Duodenal mucosa (tissue), 2 donors: ENCODE results near the gene CAMSAP3.
"Not testable (repeated sequence)": the region's sequence is repeated elsewhere in the genome, so short reads cannot be mapped to it uniquely, and the experiment has no call there.

ENCODE experiments used
- H3K27ac ChIP-seq: one replicate; pipeline ENCODE4 v1.7.0; 2013; ENCODE audit warnings: low read depth, low read length
- H3K27me3 ChIP-seq, 2 donors: one replicate each; pipeline ENCODE4 v1.7.0; 2013; ENCODE audit warnings: low read length in 2 of 2, control low read depth in 1 of 2; ENCODE audit not compliant: insufficient read depth in 2 of 2, control insufficient read depth in 1 of 2
- H3K36me3 ChIP-seq, 2 donors: one replicate each; pipeline ENCODE4 v1.7.0; 2013; ENCODE audit warnings: low read length in 2 of 2, control low read depth in 1 of 2; ENCODE audit not compliant: insufficient read depth in 2 of 2, control insufficient read depth in 1 of 2
- H3K4me1 ChIP-seq, 2 donors: one replicate each; pipeline ENCODE4 v1.7.0; 2013; ENCODE audit warnings: low read length in 2 of 2, control low read depth in 1 of 2; ENCODE audit not compliant: insufficient read depth in 2 of 2, control insufficient read depth in 1 of 2
- H3K4me3 ChIP-seq, 2 donors: one replicate each; pipeline ENCODE4 v1.7.0; 2013; ENCODE audit warnings: low read length in 2 of 2, low read depth in 1 of 2
- H3K9ac ChIP-seq, 2 donors: one replicate each; pipeline ENCODE4 v1.7.0; 2013; ENCODE audit warnings: low read length in 2 of 2, low read depth in 1 of 2
- H3K9me3 ChIP-seq, 2 donors: one replicate each; pipeline ENCODE4 v1.7.0; 2013; ENCODE audit warnings: low read length in 2 of 2, control low read depth in 1 of 2; ENCODE audit not compliant: control insufficient read depth in 1 of 2

The CAMSAP3 gene

DNA sequence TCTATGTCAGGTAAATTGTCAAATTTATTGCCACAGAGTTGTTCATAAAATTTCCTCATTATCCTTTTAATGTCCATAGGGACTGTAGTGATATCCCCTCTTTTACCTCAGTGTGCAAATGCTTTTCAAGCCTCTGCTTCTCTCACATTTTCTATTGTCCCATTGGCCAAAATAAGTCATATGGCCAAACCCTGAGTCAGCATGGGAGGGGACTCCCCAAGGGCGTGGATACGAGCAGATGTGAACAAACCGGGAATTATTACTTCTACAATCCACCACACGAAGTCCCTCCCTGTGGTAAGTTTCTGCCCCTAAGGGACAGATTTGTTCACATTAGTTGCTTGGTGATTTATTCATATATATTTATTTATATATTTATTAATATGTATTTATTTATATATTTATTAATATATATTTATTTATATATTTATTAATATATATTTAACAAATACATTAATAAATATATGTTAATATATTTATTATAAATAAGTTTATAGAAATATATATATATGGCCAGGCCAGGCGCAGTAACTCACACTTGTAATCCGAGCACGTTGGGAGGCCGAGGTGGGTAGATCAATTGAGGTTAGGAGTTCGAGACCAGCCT lies 20.1 kb upstream of the CAMSAP3 start:
- H3K9ac ChIP-seq: no peak overlapping the region
- H3K4me3 ChIP-seq: no peak overlapping the region
- H3K36me3 ChIP-seq: no peaks in the 10 kb centered on the region
- no peaks in the 10 kb centered on the region for H3K9me3 ChIP-seq
- no peak overlapping the region for H3K27ac ChIP-seq
- H3K4me1 ChIP-seq: no peaks in the 10 kb centered on the region
- no peaks in the 10 kb centered on the region for H3K27me3 ChIP-seq

DNA sequence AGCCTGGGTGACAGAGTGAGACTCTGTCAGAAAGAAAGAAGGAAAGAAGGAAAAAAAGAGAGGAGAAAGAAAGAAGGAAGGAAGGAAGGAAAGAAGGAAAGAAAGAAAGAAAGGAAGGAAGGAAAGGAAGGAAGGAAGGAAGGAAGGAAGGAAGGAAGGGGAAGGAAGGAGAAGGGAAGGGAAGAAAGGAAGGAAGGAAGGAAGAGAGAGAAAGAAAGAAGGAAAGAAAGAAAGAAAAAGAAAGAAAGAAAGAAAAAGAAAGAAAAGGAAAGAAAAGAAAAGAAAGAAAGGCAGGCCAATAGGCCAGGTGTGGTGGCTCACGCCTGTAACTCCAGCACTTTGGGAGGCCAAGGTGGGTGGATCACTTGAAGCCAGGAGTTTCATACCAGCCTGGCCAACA lies 18.2 kb upstream of the CAMSAP3 start:
- H3K36me3 ChIP-seq, H3K4me3 ChIP-seq, H3K9ac ChIP-seq, H3K27ac ChIP-seq, H3K9me3 ChIP-seq, H3K4me1 ChIP-seq, H3K27me3 ChIP-seq: not testable (repeated sequence)

DNA sequence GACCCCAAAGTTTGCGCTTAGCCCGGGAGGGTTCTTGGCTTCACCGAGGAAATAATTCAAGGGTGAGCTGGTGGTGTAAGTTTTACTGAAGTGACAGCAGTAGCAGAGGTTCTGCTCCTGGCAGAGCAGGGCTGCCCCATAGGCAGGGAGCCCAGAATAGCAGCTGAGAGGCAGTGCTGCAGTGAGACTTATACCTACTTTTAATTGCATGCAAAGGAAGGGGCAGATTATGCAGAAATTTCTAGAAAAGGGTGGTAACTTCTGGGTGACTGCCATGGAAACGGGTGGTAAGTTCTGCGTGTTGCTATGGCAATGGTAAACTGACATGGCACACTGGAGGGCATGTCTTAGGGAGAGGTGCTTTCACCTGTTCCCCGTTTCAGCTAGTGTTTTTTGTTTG lies 17.5 kb upstream of the CAMSAP3 start:
- Histone ChIP-seq H3K4me1 (no peaks in the 10 kb centered on the region), H3K27me3 (peaks cover 0 to 2% of the 10 kb centered on the region in 2 donors), H3K9ac (no peak overlapping the region), H3K36me3 (no peaks in the 10 kb centered on the region), H3K27ac (no peak overlapping the region), H3K9me3 (no peaks in the 10 kb centered on the region), H3K4me3 (no peak overlapping the region)

DNA sequence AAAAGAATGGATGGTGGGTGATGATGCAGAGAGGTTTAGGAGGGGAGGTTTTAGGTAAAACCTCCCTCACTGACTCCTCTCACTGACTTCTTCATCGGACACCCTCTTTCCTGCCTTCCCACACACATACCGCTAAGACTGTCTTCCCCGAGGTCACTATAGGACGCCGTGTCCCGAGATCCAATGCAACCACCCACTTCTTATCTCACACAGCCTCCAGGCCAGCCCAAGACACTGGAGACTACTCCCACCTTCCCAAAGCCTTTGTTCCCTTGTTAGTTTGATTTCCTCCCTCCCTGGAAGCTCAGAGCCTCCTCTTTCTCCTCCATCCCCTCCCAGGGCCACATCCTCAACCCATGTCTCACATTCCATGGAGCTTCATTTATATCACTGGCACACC lies 16.5 kb upstream of the CAMSAP3 start:
- Histone ChIP-seq H3K4me1 (no peaks in the 10 kb centered on the region), H3K4me3 (no peak overlapping the region), H3K9me3 (no peaks in the 10 kb centered on the region), H3K9ac (no peak overlapping the region), H3K27ac (no peak overlapping the region), H3K27me3 (peaks cover 0 to 2% of the 10 kb centered on the region in 2 donors), H3K36me3 (no peaks in the 10 kb centered on the region)

DNA sequence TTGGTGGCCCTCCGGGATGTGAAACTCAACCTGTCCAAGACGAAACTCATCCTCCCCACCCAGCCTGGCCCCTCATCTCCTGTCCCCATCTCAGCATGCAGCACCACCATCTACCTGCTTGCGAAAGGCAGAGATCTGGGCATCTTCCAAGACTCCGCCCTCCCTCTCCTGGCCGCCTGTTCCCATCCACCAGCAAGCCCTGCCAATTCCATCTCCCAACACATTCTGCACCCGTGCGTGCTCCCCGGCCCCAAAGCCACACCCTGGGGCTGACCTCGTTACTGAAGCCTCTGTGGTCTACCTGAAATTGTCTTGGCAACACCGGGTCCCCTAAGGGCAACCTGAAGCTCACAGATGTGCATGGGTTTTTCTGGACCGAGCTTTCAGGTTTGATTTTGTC lies 13.2 kb upstream of the CAMSAP3 start:
- Histone ChIP-seq H3K9ac (no peak overlapping the region), H3K27me3 (peaks cover 0 to 2% of the 10 kb centered on the region in 2 donors), H3K36me3 (no peaks in the 10 kb centered on the region), H3K4me1 (no peaks in the 10 kb centered on the region), H3K9me3 (no peaks in the 10 kb centered on the region), H3K27ac (no peak overlapping the region), H3K4me3 (no peak overlapping the region)

DNA sequence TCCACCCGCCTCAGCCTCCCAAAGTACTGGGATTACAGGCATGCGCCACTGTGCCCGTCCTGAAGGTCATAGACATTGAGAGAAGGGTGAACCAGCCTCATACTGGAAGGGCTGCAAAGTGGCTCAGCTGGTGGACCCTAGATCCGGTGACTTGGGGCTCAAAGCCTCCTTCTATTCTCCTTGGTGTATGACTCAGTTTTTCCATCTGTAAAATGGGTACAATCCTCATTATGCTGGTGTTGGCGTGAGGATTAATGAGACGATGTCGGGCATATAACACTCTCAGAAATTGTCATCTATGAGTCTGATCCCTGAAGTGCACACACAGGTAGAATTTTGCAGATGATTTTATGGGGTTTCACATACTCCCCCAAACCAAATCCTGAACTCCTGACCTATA lies 5.8 kb upstream of the CAMSAP3 start:
- H3K36me3 ChIP-seq: no peaks in the 10 kb centered on the region
- H3K9me3 ChIP-seq: no peaks in the 10 kb centered on the region
- no peak overlapping the region for H3K4me3 ChIP-seq
- H3K27ac ChIP-seq: no peak overlapping the region
- no peaks in the 10 kb centered on the region for H3K27me3 ChIP-seq
- no peak overlapping the region for H3K9ac ChIP-seq
- peaks cover 0 to 6% of the 10 kb centered on the region in 2 donors for H3K4me1 ChIP-seq

DNA sequence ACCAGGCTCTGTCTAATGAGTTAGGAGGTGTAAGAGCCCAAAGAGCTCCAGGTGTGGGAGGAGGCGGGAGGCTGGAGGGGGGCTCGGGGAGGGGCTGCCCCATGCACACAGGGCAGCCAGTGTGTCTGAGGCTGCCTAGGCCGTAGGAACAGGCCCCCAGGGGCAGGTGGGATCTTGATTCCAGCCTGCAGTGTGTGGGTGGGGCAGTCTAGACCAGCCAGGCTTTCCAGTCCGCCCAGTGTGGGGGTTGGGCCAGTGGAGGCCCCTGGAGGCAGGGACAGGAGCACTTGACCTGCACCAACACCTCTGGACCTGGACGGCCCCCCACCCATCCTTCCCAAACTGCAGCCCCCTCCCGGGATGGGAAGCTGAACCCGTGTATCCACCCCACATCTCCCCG lies 5.4 kb upstream of the CAMSAP3 start:
- Histone ChIP-seq H3K4me1 (peaks cover 0 to 6% of the 10 kb centered on the region in 2 donors), H3K36me3 (no peaks in the 10 kb centered on the region), H3K27me3 (peaks cover 0 to 2% of the 10 kb centered on the region in 2 donors), H3K9me3 (no peaks in the 10 kb centered on the region), H3K9ac (no peak overlapping the region), H3K4me3 (no peak overlapping the region), H3K27ac (no peak overlapping the region)

DNA sequence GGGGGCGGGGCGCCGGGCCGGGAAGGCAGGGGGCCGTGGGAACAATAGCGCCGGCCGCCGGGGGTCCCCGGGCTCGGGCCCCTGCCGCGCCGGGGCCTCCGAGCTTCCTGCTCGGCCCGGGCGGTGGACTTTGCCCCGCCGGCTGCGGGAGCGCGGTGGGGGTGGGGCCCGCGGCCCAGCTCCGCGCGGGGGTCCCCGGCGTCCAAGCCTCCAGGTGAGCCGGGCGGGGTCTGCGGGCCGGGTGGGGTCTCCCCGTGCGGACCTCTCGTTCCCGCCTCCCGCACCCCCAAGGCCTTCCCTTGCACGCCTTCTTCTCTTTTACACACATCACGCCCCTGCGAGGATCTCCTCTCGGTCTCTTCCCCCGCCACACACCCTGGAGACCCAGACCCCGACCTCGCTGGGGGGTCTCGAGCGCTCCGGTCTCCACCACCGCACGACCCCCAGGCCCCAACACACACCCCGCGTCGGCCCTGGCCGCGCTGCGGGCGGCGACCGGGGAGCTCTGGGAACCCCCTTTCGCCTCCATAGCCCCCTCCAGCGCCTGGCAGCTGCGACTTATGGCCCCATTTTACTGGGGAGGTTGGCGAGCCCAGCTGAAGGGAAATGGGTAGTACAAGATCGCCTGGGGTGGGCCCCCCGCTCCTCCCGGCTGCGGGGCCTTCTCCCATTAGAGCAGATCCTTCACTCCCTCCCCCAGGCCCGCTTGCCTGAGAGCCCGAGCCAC lies 711 bp downstream of the CAMSAP3 start:
- Histone ChIP-seq H3K27ac (no peak overlapping the region), H3K36me3 (no peaks in the 10 kb centered on the region), H3K27me3 (peaks cover 3% of the 10 kb centered on the region in 2 donors), H3K9ac (peak overlapping the region; percentile 57 to 66), H3K9me3 (no peaks in the 10 kb centered on the region), H3K4me1 (peaks cover 4 to 8% of the 10 kb centered on the region in 2 donors), H3K4me3 (peak overlapping the region; percentile 71)

DNA sequence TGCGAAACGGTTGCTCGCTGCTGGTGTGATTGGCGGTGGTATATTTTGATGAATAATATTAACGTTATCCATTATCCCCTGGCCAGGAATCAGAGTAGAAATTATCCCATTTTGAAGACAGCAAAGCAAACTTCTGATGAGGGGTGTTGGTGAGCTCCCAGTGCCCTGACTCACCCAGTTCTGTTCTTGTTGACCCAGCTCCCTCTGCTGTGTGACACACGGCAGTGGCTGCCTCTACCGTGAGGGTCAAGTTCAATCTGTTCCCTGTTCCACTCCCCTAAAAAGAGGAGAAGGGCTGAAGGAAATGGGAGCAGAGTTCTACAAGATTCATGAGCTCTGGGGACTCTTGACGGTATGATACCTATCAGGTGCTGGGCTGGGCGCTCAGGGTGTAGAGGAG lies 2.0 kb downstream of the CAMSAP3 start:
- no peak overlapping the region for H3K27ac ChIP-seq
- H3K9me3 ChIP-seq: no peaks in the 10 kb centered on the region
- H3K36me3 ChIP-seq: no peaks in the 10 kb centered on the region
- peaks cover 3% of the 10 kb centered on the region in 2 donors for H3K27me3 ChIP-seq
- H3K9ac ChIP-seq: no peak overlapping the region
- peaks cover 4 to 8% of the 10 kb centered on the region in 2 donors for H3K4me1 ChIP-seq
- no peak overlapping the region for H3K4me3 ChIP-seq

DNA sequence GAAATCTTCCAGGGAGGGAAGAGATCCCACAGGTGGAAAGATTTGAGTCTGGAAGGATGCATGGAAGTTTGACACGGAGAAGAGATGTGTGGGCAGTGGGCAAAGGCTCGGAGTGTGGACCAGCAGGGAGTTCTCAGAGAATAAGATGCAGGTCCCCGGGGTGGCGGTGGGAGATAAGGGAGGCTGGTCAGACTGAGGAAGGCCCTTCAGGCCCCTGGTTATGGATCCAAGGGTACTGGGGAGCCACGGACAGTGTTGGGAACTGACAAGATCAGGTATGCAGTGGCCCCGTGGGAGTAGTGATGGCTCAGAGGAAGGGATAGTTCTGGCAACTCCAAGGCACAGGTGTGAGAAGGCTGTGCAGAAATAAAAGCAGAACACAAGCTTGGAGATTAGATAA lies 2.5 kb downstream of the CAMSAP3 start:
- H3K9me3 ChIP-seq: no peaks in the 10 kb centered on the region
- H3K4me1 ChIP-seq: peaks cover 4 to 8% of the 10 kb centered on the region in 2 donors
- H3K27ac ChIP-seq: no peak overlapping the region
- H3K9ac ChIP-seq: no peak overlapping the region
- H3K27me3 ChIP-seq: peaks cover 3% of the 10 kb centered on the region in 2 donors
- H3K36me3 ChIP-seq: no peaks in the 10 kb centered on the region
- H3K4me3 ChIP-seq: no peak overlapping the region
